ENCODE measurements around the gene FGD4.
A peak's percentile ranks its signal among the peaks of the same experiment; 100 is the strongest.

The FGD4 gene

DNA sequence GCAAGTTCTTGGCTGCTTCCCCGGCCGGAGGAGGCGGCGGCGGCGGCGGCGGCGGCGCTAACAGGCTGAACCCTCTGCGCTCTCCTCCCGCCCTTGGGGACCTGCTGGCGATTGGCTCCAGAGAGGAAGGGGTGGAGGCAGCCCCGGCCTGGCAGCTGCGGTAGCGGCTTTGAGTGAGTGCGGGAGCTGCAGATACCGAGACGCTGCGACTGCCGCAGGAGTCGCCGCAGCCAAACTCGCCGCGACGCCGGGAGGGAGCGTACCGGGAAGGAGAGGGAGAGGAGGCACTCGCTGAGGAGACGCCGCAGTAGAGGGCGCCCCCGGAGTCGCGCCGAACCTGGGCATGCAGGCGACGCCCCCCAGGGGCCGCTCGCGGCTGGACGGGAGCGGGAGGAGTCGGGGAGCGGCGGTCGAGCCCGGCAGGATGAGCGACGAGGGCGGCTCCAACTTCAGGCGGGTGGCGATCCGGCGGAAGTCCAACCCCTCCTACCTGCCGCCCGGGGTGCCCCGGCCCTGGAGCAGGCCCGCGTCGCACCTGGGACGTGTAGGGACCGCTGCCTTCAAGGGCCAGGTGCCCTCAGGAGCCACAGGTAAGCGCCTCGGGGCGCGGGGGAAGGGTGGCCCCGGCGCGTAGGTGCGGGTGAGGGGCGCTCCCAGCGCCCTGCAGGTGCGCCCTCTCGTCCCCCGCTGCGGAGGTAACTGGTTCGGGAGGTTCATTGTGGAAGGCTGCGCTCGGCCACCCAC, at the start of gene FGD4:
Gene FGD4 (plus strand): TSS at position 189 of the 744 bp plus-strand sequence.
- peak in 1 of 2 donors; percentile 9 for DNase-seq (ENCODE audit: low read depth in 2 of 2)

- no peak for DNase-seq (ENCODE audit: low read depth in 2 of 2)
Observed at GRCh38 chr12:32353540-32353939, 45.8 kb upstream of the FGD4 start.

DNA sequence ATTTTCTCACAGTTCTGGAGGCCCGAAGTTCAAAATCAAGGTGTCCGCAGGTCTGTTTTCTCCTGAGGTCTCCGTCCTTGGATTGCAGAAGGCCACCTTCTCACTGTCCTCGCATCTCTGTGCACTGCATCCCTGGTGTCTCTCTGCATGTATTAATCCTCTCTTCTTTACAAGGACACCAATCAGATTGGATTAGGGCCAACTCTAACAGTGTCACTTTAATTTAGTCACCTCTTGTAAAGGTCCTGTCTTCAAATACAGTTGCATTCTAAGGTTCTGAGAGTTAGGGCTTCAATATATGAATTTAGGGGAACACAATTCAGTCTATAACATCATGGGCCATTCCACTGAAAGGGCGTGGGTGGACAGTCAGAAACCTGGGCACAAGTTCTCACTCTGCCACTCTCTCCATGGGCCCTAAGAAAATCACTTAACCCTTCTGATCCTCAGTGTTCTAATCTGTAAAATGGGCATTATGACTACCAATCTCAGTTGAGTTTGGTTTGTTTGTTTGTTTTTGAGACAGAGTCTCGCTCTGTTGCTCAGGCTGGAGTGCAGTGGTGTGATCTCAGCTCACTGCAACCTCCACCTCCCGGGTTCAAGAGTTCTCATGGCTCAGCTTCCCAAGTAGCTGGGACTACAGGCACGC, 41.6 kb upstream of the FGD4 start:
- DNase-seq (ENCODE audit: low read depth in 2 of 2), result no peak

GRCh38 chr12:32360956-32361355, 38.4 kb upstream of the FGD4 start:
- no peak for DNase-seq (ENCODE audit: low read depth in 2 of 2)

DNA sequence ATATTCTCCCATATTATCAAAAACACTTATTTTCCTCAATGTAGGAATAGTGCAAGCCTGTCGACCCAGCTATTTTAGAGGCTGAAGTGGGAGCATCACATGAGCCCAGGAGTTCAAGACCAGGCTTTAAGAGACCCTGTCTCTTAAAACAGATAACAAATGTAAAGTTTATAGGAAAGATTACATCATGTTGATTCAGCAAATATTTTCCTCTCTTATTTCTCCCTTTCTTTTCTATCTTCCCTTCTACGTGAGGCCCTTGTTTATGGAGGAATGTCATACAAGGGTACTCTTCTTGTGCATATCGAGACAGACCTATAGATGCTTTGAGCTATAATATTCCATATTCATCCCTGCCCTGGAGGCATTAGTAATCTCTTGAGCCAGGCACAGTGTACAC, 36.5 kb upstream of the FGD4 start:
- DNase-seq (ENCODE audit: low read depth in 2 of 2), result no peak

DNA sequence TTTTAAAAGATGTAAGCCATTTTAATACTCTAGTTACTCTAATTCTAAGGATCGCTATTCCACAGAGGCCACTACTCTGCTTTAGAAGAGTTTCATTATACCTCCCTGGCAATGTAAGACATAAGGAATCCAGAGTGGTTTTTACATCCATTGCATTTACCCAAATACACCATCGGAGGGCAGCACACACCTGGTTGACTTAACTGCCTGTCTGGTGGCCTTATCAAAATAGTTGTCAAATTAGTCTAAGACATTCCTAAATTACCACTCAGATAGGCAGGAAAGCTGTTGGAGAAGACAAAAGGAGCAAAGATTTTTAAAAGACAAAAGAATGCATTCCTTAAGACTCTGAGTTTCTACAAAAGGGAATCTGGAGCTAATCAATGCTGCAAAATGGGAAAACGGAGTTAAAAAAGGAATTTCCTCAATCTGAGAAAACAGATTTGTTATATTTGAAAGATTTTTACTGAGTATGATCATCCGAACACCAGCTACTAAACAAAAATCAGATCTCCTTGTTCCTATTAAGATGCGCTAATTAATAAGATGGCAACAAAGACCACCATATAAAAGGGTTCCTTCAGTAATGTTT, 33.8 kb upstream of the FGD4 start:
- DNase-seq (ENCODE audit: low read depth in 2 of 2), result peak in 1 of 2 donors; percentile 2

DNA sequence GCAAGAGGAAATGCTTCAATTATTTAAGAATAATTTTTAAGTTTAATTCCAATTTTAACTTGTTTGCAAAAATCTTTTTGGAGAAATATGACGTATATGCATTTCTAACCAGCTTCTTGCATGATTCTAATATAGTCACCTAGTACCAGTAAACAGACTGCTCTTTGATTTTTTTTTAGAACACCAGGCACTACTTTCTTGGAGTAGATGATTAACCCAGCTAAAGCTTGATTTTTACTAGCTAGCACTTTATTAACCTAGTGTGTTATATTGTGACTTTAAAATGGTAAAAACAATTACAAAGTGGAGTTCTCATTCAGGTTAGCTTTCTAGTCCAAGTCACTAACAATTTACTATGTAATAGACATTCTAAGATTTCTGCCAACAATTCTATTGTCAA, 32.6 kb upstream of the FGD4 start:
- DNase-seq (ENCODE audit: low read depth in 2 of 2), result no peak

- DNase-seq (ENCODE audit: low read depth in 2 of 2), result no peak
Observed at GRCh38 chr12:32367381-32367780, 32.0 kb upstream of the FGD4 start.

GRCh38 chr12:32369202-32369601, 30.2 kb upstream of the FGD4 start:
- DNase-seq (ENCODE audit: low read depth in 2 of 2), result no peak

GRCh38 chr12:32377344-32378055, 21.9 kb upstream of the FGD4 start:
- DNase-seq (ENCODE audit: low read depth in 2 of 2), result no peak

DNA sequence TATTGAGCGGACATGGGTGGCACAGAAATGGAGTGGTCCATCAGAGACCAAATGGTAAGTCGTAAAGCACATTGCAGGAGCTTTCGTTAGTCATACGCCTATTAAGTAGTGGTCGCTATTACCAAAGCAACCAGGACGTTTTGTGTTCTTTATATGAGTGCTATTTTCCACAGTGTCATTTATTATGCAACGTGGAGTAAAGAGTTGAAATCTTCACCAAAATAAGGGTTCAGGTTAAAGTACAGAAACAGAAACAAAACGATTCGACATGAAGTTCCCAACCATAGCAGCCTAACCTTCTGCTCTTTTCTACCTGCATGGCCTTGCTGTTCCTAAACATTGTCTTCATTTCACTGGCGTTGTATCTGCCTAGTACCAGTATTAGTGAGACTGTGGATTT, 20.1 kb upstream of the FGD4 start:
- DNase-seq (ENCODE audit: low read depth in 2 of 2), result no peak

DNA sequence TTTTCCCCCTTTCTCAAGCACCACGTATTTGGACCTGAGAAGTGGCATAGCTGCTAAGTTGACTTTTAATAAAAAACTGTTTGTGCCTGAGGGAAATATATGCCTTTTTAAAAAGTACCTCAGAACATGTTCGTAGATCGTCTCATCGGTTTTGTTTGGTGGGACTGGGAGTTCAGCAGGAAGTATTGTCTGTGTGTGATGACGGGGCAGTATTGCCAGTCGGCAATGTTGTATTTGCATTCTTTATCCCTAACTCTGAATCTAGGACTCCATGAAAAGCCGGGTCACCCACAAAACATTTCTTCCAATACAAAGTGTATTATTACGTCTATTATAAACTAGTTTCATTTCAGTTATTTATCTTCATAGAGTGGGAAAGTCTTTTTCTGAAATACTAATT, 19.7 kb upstream of the FGD4 start:
- DNase-seq (ENCODE audit: low read depth in 2 of 2), result no peak

DNA sequence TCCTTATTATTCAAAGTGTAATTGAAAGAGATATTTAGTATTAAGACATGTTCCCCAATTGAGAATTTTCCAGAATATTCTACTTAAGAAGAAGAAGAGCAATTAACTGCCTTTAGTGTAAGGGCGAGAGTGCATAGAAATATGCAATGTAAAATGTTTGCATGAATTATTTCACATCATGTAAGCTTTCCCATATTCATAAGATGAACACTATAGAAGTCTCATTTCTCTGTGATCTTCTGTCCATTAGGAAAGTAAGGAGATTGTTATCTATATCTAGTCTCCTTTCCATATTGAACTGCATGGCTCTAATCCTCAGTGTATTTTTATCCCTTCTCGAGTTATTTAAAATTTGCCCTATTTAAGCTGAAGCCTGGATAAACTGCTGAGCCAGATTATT, 17.1 kb upstream of the FGD4 start:
- DNase-seq (ENCODE audit: low read depth in 2 of 2), result no peak

DNA sequence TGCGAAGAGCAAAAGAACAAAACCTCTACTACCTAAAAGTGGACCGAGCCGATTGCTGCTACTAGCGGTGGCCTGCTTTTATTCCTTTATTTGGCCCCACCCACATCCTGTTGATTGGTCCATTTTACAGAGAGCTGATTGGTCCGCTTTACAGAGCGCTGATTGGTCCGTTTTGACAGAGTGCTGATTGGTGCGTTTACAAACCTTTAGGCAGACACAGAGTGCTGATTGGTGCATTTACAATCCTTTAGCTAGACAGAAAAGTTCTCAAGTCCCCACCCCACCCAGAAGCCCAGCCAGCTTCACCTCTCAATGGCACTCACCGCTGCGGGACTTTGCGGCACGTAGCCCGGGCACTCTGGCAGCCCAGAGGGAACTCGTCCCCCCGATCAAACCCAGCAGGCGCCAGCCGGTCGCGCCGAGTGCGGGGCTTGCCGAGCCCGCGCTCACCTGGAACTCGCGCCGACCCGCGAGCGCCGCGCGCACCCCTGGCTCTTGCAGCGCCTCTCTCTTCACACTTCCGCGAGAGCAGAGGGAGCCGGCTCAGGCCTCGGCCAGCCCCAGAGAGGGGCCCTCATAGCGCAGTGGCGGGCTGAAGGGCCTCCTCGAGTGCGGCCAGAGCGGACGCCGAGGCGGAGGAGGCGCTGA, 8.7 kb upstream of the FGD4 start:
- DNase-seq (ENCODE audit: low read depth in 2 of 2), result no peak

DNA sequence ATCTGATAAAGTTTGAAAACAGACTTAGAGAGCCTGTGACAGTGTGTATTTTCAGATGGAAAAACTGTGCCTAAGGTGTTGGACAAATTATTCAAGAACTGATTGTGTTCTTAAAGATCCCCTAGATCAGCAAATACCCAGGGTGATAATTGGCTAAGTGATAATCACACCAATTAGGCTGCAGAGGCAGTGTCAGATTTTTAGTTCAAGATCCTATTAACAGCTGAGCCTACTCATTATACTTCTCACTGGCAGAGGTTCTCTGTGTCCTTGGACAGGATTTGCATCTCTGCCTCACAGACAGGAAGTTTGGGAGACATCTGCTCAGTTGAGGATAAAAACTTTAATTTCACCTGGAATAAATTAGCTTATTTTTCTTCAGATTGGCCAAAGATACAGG, 4.3 kb upstream of the FGD4 start:
- no peak for DNase-seq (ENCODE audit: low read depth in 2 of 2)

GRCh38 chr12:32397696-32398095, 1.7 kb upstream of the FGD4 start:
- DNase-seq (ENCODE audit: low read depth in 2 of 2), result no peak

DNA sequence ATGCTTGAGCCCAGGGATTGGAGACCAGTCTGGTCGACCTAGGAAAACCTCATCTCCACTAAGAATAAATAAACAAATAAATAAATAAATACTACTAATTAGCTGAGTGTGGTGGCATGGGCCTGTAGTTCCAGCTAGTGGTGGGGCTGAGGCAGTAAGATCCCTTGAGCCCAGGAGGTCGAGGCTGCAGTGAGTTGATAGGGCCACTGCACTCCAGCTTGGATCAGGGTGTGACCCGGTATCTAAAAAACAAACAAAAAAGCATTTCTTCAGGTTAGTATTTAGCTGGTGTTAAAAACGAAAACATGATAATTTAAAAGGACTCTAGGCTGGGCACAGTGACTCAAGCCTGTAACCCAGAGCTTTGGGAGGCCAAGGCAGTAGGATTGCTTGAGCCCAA, 1.2 kb upstream of the FGD4 start:
- no peak for DNase-seq (ENCODE audit: low read depth in 2 of 2)

DNA sequence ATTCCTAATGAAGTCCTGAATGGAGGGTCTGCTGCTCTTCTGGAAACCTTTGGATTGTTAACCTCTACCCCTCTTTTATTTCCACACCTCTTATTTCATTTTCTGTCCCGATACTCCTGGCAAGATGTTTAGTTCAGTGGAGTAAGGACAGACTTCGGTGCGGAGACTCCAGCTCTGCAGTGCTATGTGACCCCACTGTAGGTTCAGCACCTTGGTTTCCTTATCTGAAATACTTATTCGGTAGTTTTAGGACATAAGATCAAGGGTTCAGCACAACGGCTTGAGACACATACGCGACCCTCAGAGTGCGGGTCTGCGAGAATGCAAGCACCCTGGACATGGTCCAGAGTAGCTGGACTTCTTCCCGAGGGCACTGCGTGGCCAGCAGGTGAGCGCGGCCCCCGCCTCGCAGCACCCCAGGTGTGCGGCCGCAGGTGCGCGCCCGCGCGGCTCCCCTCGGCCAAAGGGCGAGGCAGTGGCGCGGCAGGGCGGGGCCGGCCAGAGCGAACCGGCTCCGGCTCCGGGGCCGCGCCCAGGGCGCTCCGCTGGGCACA, 465 bp upstream of the FGD4 start:
- no peak for DNase-seq (ENCODE audit: low read depth in 2 of 2)

- no peak for DNase-seq (ENCODE audit: low read depth in 2 of 2)
Observed at GRCh38 chr12:32400114-32400672, 835 bp downstream of the FGD4 start.

- no peak for DNase-seq (ENCODE audit: low read depth in 2 of 2)
Observed at GRCh38 chr12:32400866-32401265, 1.5 kb downstream of the FGD4 start.

DNA sequence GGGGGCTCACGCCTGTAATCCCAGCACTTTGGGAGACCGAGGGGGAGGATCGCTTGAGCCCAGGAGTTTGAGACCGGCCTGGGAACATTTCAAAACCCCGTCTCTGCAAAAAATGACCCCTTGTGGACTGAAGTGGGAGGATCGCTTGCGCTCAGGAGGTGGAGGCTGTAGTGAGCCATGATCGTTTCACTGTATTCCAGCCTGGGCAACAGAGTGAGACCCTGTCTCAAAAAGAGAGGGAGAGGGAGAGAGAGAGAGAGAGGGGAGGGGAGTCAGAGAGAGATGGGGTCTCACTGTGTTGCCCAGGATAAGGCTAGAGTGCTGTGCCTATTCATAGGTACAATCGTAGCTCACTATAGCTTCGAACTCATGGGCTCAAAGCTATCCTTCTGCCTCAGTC, 2.8 kb downstream of the FGD4 start:
- DNase-seq (ENCODE audit: low read depth in 2 of 2), result no peak
